Measurements from ENCODE around the gene SLC16A1. TPM values are rescaled to one million over a fixed set of nuclear protein-coding genes. Genes with fewer than 3 reads are reported as not detected.
"Not testable (repeated sequence)": the region's sequence is repeated elsewhere in the genome, so short reads cannot be mapped to it uniquely, and the experiment has no call there.

SLC16A1 gene
- total and polyA plus RNA-seq, 4 donors, result 28.3 to 87.3 (median 34.5) TPM

DNA sequence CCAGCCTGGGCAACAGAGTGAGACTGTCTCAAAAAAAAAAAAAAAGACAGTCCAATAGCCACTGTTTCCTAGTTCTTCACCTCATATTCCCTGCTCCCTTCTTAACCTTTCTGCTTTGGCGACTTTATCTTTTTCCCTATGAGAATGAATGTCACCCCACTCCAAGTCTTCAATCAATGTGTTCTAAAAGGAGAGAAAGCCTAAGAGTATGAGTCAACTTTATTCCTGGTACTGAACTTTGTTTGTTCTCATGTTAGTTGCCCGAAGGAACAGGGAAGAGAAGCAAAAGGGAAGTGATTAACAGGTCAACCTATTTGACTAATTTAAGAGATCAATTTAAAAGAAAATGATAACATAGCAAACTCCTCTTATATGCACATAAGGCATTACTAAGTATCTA is 39.9 kb upstream of the SLC16A1 start:
- no peaks in the 10 kb centered on the region for H3K27me3 ChIP-seq (ENCODE audit: control insufficient read depth in 4 of 4, insufficient read depth in 4 of 4, low read length in 3 of 4)
- no peaks in the 10 kb centered on the region for H3K9me3 ChIP-seq (ENCODE audit: control insufficient read depth in 4 of 4, low read length in 3 of 4)
- 76% methylated on average over 2 of the region's 2 CpGs for WGBS
- H3K36me3 ChIP-seq (ENCODE audit: control insufficient read depth in 4 of 4, insufficient read depth in 3 of 4, low read depth in 1 of 4, low read length in 3 of 4), result peaks cover 0 to 3% (median 0%) of the 10 kb centered on the region in 4 donors
- no peak overlapping the region for H3K27ac ChIP-seq (ENCODE audit: low read depth in 1 of 2, low read length in 2 of 2)
- H3K4me1 ChIP-seq (ENCODE audit: control insufficient read depth in 4 of 4, insufficient read depth in 4 of 4, low read length in 3 of 4), result peaks cover 9 to 33% (median 30%) of the 10 kb centered on the region in 4 donors
- H3K4me3 ChIP-seq (ENCODE audit: low read depth in 1 of 3, low read length in 3 of 3), result no peak overlapping the region
- no peak overlapping the region for H3K9ac ChIP-seq (ENCODE audit: low read depth in 1 of 2, low read length in 2 of 2)
- DNase-seq (ENCODE audit: low spot score), result no peak
- no peak for TF ChIP-seq FOXA1 (IDR thresholded peaks at IDR 0.05)
- TF ChIP-seq TAF1 (conservative IDR thresholded peaks at IDR 0.05), result no peak
- no peak for TF ChIP-seq NR2F2 (IDR thresholded peaks at IDR 0.05)
- TF ChIP-seq EGR1 (IDR thresholded peaks at IDR 0.05; ENCODE audit: low read depth in 2 of 2), result no peak
- TF ChIP-seq, protein P1, sequence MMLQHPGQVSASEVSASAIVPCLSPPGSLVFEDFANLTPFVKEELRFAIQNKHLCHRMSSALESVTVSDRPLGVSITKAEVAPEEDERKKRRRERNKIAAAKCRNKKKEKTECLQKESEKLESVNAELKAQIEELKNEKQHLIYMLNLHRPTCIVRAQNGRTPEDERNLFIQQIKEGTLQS (IDR thresholded peaks at IDR 0.05), result no peak
- TF ChIP-seq RXRA (IDR thresholded peaks at IDR 0.05), result no peak
- no peak for TF ChIP-seq HNF4G (IDR thresholded peaks at IDR 0.05)
- TF ChIP-seq RAD21 (IDR thresholded peaks at IDR 0.05), result no peak
- TF ChIP-seq REST (IDR thresholded peaks at IDR 0.05), result no peak
- no peak for TF ChIP-seq YY1 (IDR thresholded peaks at IDR 0.05)
- TF ChIP-seq SP1 (IDR thresholded peaks at IDR 0.05), result no peak

DNA sequence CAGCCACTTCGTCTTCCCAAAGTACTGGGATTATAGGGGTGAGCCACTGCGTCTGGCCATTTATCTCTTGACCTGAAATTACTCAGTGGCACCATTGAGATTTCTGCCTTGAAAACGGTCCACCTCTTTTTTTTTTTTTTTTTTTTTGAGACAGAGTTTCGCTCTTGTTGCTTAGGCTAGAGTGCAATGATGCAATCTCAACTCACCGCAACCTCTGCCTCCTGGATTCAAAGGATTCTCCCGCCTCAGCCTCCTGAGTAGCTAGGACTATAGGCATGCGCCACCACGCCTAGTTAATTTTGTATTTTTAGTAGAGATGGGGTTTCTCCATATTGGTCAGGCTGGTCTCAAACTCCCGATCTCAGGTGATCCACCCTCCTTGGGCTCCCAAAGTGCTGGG is 39.0 kb upstream of the SLC16A1 start:
- not testable (repeated sequence) for H3K27me3 ChIP-seq (ENCODE audit: control insufficient read depth in 4 of 4, insufficient read depth in 4 of 4, low read length in 3 of 4); H3K27ac ChIP-seq (ENCODE audit: low read depth in 1 of 2, low read length in 2 of 2); H3K36me3 ChIP-seq (ENCODE audit: control insufficient read depth in 4 of 4, insufficient read depth in 3 of 4, low read depth in 1 of 4, low read length in 3 of 4); H3K4me3 ChIP-seq (ENCODE audit: low read depth in 1 of 3, low read length in 3 of 3); H3K9me3 ChIP-seq (ENCODE audit: control insufficient read depth in 4 of 4, low read length in 3 of 4); DNase-seq (ENCODE audit: low spot score); H3K9ac ChIP-seq (ENCODE audit: low read depth in 1 of 2, low read length in 2 of 2)
- WGBS, result 82% methylated on average over 9 of the region's 9 CpGs
- peaks cover 9 to 33% (median 26%) of the 10 kb centered on the region in 4 donors for H3K4me1 ChIP-seq (ENCODE audit: control insufficient read depth in 4 of 4, insufficient read depth in 4 of 4, low read length in 3 of 4)
- TF ChIP-seq, protein P1 (IDR thresholded peaks at IDR 0.05), result peak; percentile 35

GRCh38 chr1:112992780-112993179 is 36.8 kb upstream of the SLC16A1 start:
- TF ChIP-seq FOXA2 (IDR thresholded peaks at IDR 0.05) (no peak), GABPA (IDR thresholded peaks at IDR 0.05 in 1 of 2, conservative IDR thresholded peaks at IDR 0.05 in 1 of 2) (no peak)
- H3K9me3 ChIP-seq (ENCODE audit: control insufficient read depth in 4 of 4, low read length in 3 of 4), result no peaks in the 10 kb centered on the region

More at GRCh38 chr1:112992780-112993179, 36.8 kb upstream of the SLC16A1 start:
- H3K27ac ChIP-seq (ENCODE audit: low read depth in 1 of 2, low read length in 2 of 2), result no peak overlapping the region
- no peak overlapping the region for H3K4me3 ChIP-seq (ENCODE audit: low read depth in 1 of 3, low read length in 3 of 3)
- DNase-seq (ENCODE audit: low spot score), result no peak
- H3K27me3 ChIP-seq (ENCODE audit: control insufficient read depth in 4 of 4, insufficient read depth in 4 of 4, low read length in 3 of 4), result no peaks in the 10 kb centered on the region
- H3K4me1 ChIP-seq (ENCODE audit: control insufficient read depth in 4 of 4, insufficient read depth in 4 of 4, low read length in 3 of 4), result peaks cover 7 to 22% (median 14%) of the 10 kb centered on the region in 4 donors
- WGBS, result 76% methylated on average over 1 of the region's 1 CpG
- H3K9ac ChIP-seq (ENCODE audit: low read depth in 1 of 2, low read length in 2 of 2), result no peak overlapping the region
- no peaks in the 10 kb centered on the region for H3K36me3 ChIP-seq (ENCODE audit: control insufficient read depth in 4 of 4, insufficient read depth in 3 of 4, low read depth in 1 of 4, low read length in 3 of 4)
